ENCODE data around the gene FMNL2.

Gene FMNL2

DNA sequence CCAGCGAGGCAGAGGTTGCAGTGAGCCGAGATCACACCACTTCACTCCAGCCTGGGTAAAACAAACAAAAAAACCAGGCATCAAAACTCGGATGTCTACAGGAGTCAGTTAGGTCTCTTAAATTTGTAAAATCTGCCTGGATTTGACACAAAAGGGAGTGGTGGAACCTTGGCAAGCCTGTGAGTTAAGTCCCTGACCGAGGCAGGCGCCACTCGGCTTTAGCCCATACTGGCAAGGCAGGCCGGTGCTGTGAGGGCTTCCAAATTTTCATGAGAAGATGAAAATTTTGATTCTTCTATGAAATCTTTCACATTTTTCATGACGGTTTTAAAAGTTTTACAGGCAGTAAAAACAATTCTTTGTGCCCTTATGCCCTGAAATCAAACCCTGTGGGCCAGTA lies 165.8 kb downstream of the FMNL2 start:
- Histone ChIP-seq H3K4me3 (ENCODE audit: low read depth, low read length, poor library complexity, severe bottlenecking) (no peak overlapping the region), H3K4me2 (ENCODE audit: low read length) (no peak overlapping the region), H3K79me2 (ENCODE audit: insufficient read depth, low read length) (no peaks in the 10 kb centered on the region), H3K36me3 (ENCODE audit: insufficient read depth, low read length) (no peaks in the 10 kb centered on the region), H3K27me3 (ENCODE audit: insufficient read depth, low read length) (no peaks in the 10 kb centered on the region), H3K9me3 (ENCODE audit: low read length) (no peaks in the 10 kb centered on the region), H3F3A (ENCODE audit: insufficient read depth, low read length) (no peaks in the 10 kb centered on the region), H3K9ac (ENCODE audit: low read length) (no peak overlapping the region), H3K9me2 (ENCODE audit: low read depth, low read length) (no peaks in the 10 kb centered on the region), H3K27ac (ENCODE audit: low read depth, low read length, poor library complexity, severe bottlenecking) (no peak overlapping the region), H3K4me1 (ENCODE audit: insufficient read depth, low read length, severe bottlenecking) (no peaks in the 10 kb centered on the region), H4K20me1 (ENCODE audit: insufficient read depth, low read length) (no peaks in the 10 kb centered on the region), H2AFZ (ENCODE audit: low read length) (no peak overlapping the region)
- TF ChIP-seq, protein P1, sequence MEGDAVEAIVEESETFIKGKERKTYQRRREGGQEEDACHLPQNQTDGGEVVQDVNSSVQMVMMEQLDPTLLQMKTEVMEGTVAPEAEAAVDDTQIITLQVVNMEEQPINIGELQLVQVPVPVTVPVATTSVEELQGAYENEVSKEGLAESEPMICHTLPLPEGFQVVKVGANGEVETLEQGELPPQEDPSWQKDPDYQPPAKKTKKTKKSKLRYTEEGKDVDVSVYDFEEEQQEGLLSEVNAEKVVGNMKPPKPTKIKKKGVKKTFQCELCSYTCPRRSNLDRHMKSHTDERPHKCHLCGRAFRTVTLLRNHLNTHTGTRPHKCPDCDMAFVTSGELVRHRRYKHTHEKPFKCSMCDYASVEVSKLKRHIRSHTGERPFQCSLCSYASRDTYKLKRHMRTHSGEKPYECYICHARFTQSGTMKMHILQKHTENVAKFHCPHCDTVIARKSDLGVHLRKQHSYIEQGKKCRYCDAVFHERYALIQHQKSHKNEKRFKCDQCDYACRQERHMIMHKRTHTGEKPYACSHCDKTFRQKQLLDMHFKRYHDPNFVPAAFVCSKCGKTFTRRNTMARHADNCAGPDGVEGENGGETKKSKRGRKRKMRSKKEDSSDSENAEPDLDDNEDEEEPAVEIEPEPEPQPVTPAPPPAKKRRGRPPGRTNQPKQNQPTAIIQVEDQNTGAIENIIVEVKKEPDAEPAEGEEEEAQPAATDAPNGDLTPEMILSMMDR (IDR thresholded peaks at IDR 0.05; ENCODE audit: low read length) = no peak
- no peak for TF ChIP-seq EZH2 (IDR thresholded peaks at IDR 0.05; ENCODE audit: borderline replicate concordance, low read length)

DNA sequence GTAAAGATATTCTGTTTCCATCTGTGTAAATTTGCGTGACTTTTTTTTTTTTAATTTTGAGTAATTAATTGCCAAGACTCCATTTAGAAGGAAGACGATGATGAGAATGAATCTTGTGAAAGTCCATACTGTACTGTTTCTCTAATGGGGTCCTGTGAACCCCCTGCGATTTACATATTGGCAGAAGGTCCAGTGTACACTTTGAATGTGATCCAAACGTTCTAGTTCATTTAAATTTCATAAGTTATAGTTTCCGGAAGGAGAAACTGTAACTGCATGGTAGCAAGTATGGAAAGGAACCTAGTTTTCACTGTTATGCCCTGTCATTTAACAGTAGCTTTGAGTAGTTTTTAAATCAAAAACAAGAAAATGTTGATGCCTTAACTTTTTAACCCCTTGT lies 166.7 kb downstream of the FMNL2 start:
- Histone ChIP-seq H3K4me1 (ENCODE audit: insufficient read depth, low read length, severe bottlenecking) (no peaks in the 10 kb centered on the region), H3K9me2 (ENCODE audit: low read depth, low read length) (no peaks in the 10 kb centered on the region), H3K4me2 (ENCODE audit: low read length) (no peak overlapping the region), H3K9ac (ENCODE audit: low read length) (no peak overlapping the region), H3K36me3 (ENCODE audit: insufficient read depth, low read length) (no peaks in the 10 kb centered on the region), H2AFZ (ENCODE audit: low read length) (no peak overlapping the region), H3K9me3 (ENCODE audit: low read length) (no peaks in the 10 kb centered on the region), H4K20me1 (ENCODE audit: insufficient read depth, low read length) (no peaks in the 10 kb centered on the region), H3K79me2 (ENCODE audit: insufficient read depth, low read length) (no peaks in the 10 kb centered on the region), H3K4me3 (ENCODE audit: low read depth, low read length, poor library complexity, severe bottlenecking) (no peak overlapping the region), H3K27ac (ENCODE audit: low read depth, low read length, poor library complexity, severe bottlenecking) (no peak overlapping the region), H3K27me3 (ENCODE audit: insufficient read depth, low read length) (no peaks in the 10 kb centered on the region), H3F3A (ENCODE audit: insufficient read depth, low read length) (no peaks in the 10 kb centered on the region)
- TF ChIP-seq, protein P1 (IDR thresholded peaks at IDR 0.05; ENCODE audit: low read length) = no peak
- no peak for TF ChIP-seq EZH2 (IDR thresholded peaks at IDR 0.05; ENCODE audit: borderline replicate concordance, low read length)

DNA sequence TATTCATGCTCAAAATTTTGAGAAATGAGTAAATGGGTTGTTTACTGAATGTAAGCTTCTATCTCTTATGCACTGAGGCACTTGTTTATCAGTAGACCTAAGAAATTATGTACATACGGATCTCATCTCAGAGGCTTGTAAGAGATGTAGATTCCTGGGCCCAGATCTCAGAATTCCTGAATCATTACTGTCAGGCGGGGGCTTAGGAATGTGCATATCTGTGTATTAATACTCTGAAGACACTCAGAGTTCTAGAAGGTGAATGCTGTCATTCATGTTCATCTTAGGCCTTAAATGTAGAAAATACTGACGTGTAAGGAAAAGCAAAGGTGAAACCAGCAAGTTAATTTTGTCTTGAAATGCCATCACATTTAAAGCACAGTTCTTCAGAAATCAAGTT lies 169.6 kb downstream of the FMNL2 start:
- Histone ChIP-seq H3K79me2 (ENCODE audit: insufficient read depth, low read length) (no peaks in the 10 kb centered on the region), H3K9me2 (ENCODE audit: low read depth, low read length) (no peaks in the 10 kb centered on the region), H3F3A (ENCODE audit: insufficient read depth, low read length) (no peaks in the 10 kb centered on the region), H4K20me1 (ENCODE audit: insufficient read depth, low read length) (no peaks in the 10 kb centered on the region), H2AFZ (ENCODE audit: low read length) (no peak overlapping the region), H3K4me1 (ENCODE audit: insufficient read depth, low read length, severe bottlenecking) (no peaks in the 10 kb centered on the region), H3K27me3 (ENCODE audit: insufficient read depth, low read length) (no peaks in the 10 kb centered on the region), H3K27ac (ENCODE audit: low read depth, low read length, poor library complexity, severe bottlenecking) (no peak overlapping the region), H3K9ac (ENCODE audit: low read length) (no peak overlapping the region), H3K36me3 (ENCODE audit: insufficient read depth, low read length) (no peaks in the 10 kb centered on the region), H3K4me3 (ENCODE audit: low read depth, low read length, poor library complexity, severe bottlenecking) (no peak overlapping the region), H3K4me2 (ENCODE audit: low read length) (no peak overlapping the region), H3K9me3 (ENCODE audit: low read length) (no peaks in the 10 kb centered on the region)
- TF ChIP-seq, protein P1 (IDR thresholded peaks at IDR 0.05; ENCODE audit: low read length) = no peak
- no peak for TF ChIP-seq EZH2 (IDR thresholded peaks at IDR 0.05; ENCODE audit: borderline replicate concordance, low read length)
